GM21825 (cell line): Measurements from ENCODE around the gene OR2K2.
"Not testable (repeated sequence)": the region's sequence is repeated elsewhere in the genome, so short reads cannot be mapped to it uniquely, and the experiment has no call there.

Experiments used
- ATAC-seq: cut with Tn5 transposase; IDR thresholded peaks from one replicate; pipeline ENCODE4 v1.9.1; 2021; ENCODE audit warnings: mild to moderate bottlenecking, moderate library complexity; ENCODE audit not compliant: unreplicated experiment

OR2K2 gene

GRCh38 chr9:111330124-111330523 is at the start of gene OR2K2:
OR2K2 (minus strand) TSS chr9:111330224; CDS start chr9:111328433, 1,791 bp downstream.
- no peak for ATAC-seq

- no peak for ATAC-seq
Measured at GRCh38 chr9:111375817-111376564, 46.0 kb upstream of the OR2K2 start.

- ATAC-seq: no peak
Measured at GRCh38 chr9:111375062-111375461, 45.0 kb upstream of the OR2K2 start.

- no peak for ATAC-seq
Measured at GRCh38 chr9:111372297-111372696, 42.3 kb upstream of the OR2K2 start.

GRCh38 chr9:111366978-111367377 is 37.0 kb upstream of the OR2K2 start:
- no peak for ATAC-seq

- no peak for ATAC-seq
Measured at GRCh38 chr9:111362526-111362925, 32.5 kb upstream of the OR2K2 start.

GRCh38 chr9:111360881-111361280 is 30.9 kb upstream of the OR2K2 start:
- no peak for ATAC-seq

- ATAC-seq: no peak
Measured at GRCh38 chr9:111356481-111357244, 26.6 kb upstream of the OR2K2 start.

- no peak for ATAC-seq
Measured at GRCh38 chr9:111352545-111352944, 22.5 kb upstream of the OR2K2 start.

GRCh38 chr9:111350556-111350955 is 20.5 kb upstream of the OR2K2 start:
- ATAC-seq: no peak

GRCh38 chr9:111349766-111350165 is 19.7 kb upstream of the OR2K2 start:
- no peak for ATAC-seq

GRCh38 chr9:111348821-111349271 is 18.8 kb upstream of the OR2K2 start:
- no peak for ATAC-seq

GRCh38 chr9:111334318-111334863 is 4.4 kb upstream of the OR2K2 start:
- ATAC-seq: not testable (repeated sequence)

- no peak for ATAC-seq
Measured at GRCh38 chr9:111320631-111321030, 9.4 kb downstream of the OR2K2 start.

- ATAC-seq: no peak
Measured at GRCh38 chr9:111316796-111317195, 13.2 kb downstream of the OR2K2 start.

- ATAC-seq: no peak
Measured at GRCh38 chr9:111305914-111306313, 24.1 kb downstream of the OR2K2 start.

- not testable (repeated sequence) for ATAC-seq
Measured at GRCh38 chr9:111304000-111304399, 26.0 kb downstream of the OR2K2 start.

GRCh38 chr9:111301195-111301594 is 28.8 kb downstream of the OR2K2 start:
- no peak for ATAC-seq

GRCh38 chr9:111300140-111300735 is 29.8 kb downstream of the OR2K2 start:
- ATAC-seq: no peak

GRCh38 chr9:111299599-111299966 is 30.4 kb downstream of the OR2K2 start:
- not testable (repeated sequence) for ATAC-seq
